ENCODE results near the gene LPAR6.

LPAR6 gene

GRCh38 chr13:48380581-48380980 is 32.3 kb downstream of the LPAR6 start:
- TF ChIP-seq, protein P1, sequence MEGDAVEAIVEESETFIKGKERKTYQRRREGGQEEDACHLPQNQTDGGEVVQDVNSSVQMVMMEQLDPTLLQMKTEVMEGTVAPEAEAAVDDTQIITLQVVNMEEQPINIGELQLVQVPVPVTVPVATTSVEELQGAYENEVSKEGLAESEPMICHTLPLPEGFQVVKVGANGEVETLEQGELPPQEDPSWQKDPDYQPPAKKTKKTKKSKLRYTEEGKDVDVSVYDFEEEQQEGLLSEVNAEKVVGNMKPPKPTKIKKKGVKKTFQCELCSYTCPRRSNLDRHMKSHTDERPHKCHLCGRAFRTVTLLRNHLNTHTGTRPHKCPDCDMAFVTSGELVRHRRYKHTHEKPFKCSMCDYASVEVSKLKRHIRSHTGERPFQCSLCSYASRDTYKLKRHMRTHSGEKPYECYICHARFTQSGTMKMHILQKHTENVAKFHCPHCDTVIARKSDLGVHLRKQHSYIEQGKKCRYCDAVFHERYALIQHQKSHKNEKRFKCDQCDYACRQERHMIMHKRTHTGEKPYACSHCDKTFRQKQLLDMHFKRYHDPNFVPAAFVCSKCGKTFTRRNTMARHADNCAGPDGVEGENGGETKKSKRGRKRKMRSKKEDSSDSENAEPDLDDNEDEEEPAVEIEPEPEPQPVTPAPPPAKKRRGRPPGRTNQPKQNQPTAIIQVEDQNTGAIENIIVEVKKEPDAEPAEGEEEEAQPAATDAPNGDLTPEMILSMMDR (IDR thresholded peaks at IDR 0.05; ENCODE audit: low read depth, low read length, missing control alignments) = no peak
- Histone ChIP-seq H3K4me3 (ENCODE audit: low read depth, low read length) (no peak overlapping the region), H3K27me3 (replicated peaks) (no peaks in the 10 kb centered on the region), H3K36me3 (replicated peaks) (no peaks in the 10 kb centered on the region), H3K27ac (no peak overlapping the region)
- no peak for DNase-seq
- in situ Hi-C loops (cut with HindIII; ENCODE audit: low pct_ligation_motif_present, low sequenced_read_pairs) = no loop called here

DNA sequence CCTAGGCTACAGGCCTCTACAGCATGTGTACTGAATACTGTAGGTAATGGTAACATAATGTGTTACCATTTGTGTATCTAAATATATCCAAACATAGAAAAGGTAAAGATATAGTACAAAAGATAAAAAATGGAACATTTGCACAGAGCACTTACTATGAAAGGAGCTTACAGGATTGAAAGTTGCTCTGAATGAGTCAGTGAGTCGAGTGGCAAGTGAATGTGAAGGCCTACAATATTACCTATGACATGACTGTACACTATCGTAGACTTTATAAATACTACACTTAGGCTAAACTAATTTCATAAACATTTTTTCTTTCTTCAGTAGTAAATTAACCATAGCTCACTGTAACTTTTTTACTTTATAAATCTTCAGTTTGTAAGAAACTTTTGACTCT is 35.1 kb downstream of the LPAR6 start:
- Histone ChIP-seq H3K4me3 (ENCODE audit: low read depth, low read length) (no peak overlapping the region), H3K27ac (no peak overlapping the region), H3K36me3 (replicated peaks) (peaks cover 3% of the 10 kb centered on the region), H3K27me3 (replicated peaks) (no peaks in the 10 kb centered on the region)
- no peak for DNase-seq
- TF ChIP-seq, protein P1 (IDR thresholded peaks at IDR 0.05; ENCODE audit: low read depth, low read length, missing control alignments) = no peak
- in situ Hi-C loops (cut with HindIII; ENCODE audit: low pct_ligation_motif_present, low sequenced_read_pairs) = no loop called here

GRCh38 chr13:48370815-48371214 is 42.1 kb downstream of the LPAR6 start:
- peaks cover 3% of the 10 kb centered on the region for H3K36me3 ChIP-seq (replicated peaks)
- in situ Hi-C loops (cut with HindIII; ENCODE audit: low pct_ligation_motif_present, low sequenced_read_pairs) = loop anchor here (25.0 kb wide), 1 partner anchor 191 kb away; no protein-coding TSS in a partner anchor
- no peak for DNase-seq
- H3K27ac ChIP-seq = no peak overlapping the region
- H3K27me3 ChIP-seq (replicated peaks) = no peaks in the 10 kb centered on the region
- H3K4me3 ChIP-seq (ENCODE audit: low read depth, low read length) = no peak overlapping the region
- TF ChIP-seq, protein P1 (IDR thresholded peaks at IDR 0.05; ENCODE audit: low read depth, low read length, missing control alignments) = no peak

GRCh38 chr13:48369988-48370387 is 42.9 kb downstream of the LPAR6 start:
- in situ Hi-C loops (cut with HindIII; ENCODE audit: low pct_ligation_motif_present, low sequenced_read_pairs) = loop anchor here (25.0 kb wide), 1 partner anchor 192 kb away; no protein-coding TSS in a partner anchor
- Histone ChIP-seq H3K4me3 (ENCODE audit: low read depth, low read length) (no peak overlapping the region), H3K27ac (no peak overlapping the region), H3K27me3 (replicated peaks) (no peaks in the 10 kb centered on the region), H3K36me3 (replicated peaks) (peaks cover 3% of the 10 kb centered on the region)
- TF ChIP-seq, protein P1 (IDR thresholded peaks at IDR 0.05; ENCODE audit: low read depth, low read length, missing control alignments) = no peak
- DNase-seq = no peak
